HG02763 (cell line): ENCODE results near the gene HDC.

Experiments used
- ATAC-seq: cut with Tn5 transposase; IDR thresholded peaks from one replicate; pipeline ENCODE4 v1.9.1; 2021; ENCODE audit warnings: mild to moderate bottlenecking, moderate library complexity; ENCODE audit not compliant: unreplicated experiment

Gene HDC

DNA sequence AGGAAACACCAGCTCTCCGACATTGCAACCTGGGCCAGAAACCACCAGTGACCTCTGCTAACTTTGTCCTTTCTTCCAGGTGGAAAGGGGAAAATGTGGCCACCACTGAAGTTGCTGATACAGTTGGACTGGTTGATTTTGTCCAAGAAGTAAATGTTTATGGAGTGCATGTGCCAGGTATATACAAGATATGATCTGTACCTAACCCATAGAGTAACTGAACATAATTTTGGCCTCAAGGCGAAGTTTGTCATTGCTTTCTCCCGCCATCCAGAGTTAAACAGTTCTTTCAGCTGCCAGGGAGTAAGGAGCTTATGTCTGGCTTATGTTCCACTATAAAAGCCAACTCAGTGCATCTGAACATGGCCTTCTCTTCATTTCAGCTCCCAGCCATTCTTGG, 36.7 kb downstream of the HDC start:
- no peak for ATAC-seq

DNA sequence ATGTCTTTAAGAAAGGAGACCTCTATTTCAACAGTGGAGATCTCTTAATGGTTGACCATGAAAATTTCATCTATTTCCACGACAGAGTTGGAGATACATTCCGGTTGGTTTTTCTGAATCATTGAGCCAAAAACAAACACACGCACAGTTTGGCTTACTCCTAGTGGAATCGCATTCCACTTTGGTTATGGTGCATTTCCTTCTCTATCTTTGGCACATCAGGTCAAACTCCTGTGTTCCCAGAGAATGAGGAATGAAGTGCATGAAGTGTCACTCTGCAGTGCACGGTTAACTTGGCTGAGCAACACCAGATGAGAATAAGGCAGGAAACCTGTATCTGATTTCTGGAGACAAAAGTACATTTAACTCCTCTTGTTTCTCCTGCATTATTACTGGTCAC, 38.5 kb downstream of the HDC start:
- no peak for ATAC-seq

DNA sequence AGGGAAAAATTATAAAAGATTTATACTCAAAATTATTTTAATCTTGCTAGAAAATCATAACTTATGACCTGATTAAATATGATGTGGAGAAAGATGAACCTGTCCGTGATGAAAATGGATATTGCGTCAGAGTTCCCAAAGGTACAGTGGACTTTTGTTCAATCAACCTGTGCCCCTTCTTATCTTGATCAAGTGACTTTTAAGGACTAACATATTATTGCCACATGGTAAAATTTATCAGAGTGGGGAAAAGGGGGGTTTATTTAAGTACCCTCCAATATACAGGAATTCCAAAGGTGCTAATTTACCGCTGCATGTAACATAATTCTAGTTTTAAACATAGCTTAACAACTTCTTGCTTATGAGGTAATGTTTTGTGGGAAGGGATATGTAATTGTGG, 39.6 kb downstream of the HDC start:
- ATAC-seq = no peak

DNA sequence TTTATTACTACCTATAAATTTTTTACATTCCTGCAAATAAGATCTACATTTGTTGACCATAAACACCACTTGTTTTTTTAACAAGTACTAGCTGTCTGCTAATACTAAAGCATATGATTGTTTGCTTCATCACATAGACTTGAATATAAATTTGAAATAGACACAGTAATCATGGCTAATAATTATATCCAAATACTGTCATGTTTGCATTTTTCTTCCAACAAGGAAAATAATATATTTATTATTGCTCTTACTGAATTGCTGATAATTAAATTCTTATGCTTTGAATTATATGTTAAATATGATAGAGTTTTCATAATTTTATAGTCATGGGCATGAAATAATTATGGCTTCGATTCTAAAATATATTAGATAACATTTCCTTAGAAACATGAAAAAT, 40.5 kb downstream of the HDC start:
- no peak for ATAC-seq

DNA sequence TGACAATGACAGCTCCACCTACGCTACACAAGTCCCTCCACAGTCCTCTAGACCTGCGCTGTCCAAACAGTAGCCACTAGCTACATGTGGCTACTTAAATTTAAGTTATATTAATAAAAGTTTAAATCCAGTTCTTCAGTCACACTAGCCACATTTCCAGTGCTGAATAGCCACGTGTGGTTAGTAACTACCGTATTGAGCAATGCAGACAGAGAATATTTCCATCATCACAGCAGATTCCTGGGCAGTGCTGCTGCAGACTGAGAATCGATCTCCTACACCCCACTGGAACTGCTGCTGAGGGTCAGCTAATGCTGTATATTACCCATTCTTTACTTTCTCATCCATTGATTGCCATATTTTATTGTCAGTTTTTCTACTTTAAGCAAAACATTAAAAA, 40.9 kb downstream of the HDC start:
- ATAC-seq = no peak

DNA sequence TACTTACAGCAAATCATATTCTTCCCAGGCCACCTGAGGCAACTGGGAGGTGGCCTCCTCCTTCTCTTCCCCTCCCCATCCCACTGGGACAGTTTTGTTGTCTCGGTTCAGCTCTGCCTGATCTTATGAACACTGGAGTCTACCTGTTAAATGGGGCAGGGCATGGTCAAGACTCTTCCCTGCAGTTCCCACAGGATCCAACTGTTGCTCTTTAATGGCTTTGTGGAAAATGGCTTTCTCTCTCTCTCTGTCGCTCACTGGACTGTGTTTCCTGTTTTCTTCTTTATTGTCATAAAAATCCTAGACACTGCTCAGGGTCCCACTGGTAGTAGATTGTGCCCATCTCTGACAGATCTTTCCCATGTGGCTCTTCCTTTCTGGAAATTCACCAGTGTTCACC, 43.3 kb downstream of the HDC start:
- ATAC-seq = no peak

DNA sequence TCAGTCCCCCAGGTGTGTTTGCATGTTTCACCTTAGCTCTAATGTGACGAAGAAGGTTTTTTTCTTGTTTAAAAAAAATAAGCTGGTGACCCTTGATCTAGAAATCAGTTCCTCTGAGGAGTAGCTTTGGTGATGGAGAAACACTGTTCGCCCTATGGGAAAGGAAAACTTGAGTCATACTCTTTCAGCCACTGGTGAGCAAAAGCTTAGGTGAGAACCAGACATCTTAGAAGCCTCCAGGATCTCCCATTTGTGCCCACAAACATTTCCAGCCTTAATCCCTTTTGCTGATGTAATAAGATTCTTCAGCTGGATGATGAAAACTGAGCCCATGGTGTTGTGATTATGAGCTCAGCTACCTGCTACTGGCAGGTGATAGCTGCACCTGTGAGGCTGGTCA, 45.7 kb downstream of the HDC start:
- ATAC-seq = no peak

DNA sequence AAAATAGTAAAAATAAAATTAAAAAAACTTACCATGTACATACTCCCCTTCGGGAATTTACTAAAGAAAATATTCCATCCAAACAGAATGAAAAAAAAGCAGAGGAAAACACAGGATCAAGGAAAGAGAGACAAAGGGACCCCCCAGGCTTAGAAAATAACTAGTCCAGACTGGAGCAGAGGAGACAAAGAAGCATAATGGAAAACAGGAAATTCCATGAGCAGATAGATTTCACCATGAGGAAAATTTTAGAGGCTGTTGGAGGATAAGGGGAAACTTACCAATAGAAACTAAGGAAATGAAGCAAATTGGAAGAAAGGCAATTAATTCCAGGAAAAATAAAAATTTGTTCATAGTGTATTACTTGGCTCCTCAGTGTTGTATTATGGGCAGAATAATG, 46.8 kb downstream of the HDC start:
- no peak for ATAC-seq

DNA sequence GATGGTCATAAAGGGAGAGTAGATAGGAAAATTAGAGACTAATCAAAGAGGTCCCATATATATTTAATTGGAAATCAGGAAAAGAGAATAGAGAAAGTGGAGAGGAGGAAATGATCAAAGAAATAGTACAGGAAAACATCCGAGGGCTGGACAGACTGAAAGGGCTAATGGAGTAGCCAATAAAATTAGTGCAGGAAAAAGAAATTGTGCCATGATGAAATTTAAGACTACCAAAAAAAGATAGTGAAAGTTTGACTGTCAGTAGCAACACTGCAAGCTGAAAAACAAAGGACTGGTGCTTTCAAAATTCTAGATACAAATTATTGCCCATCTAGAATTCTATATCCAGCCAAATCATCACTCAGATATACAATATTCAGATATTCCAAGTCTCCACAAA, 47.2 kb downstream of the HDC start:
- ATAC-seq = no peak

DNA sequence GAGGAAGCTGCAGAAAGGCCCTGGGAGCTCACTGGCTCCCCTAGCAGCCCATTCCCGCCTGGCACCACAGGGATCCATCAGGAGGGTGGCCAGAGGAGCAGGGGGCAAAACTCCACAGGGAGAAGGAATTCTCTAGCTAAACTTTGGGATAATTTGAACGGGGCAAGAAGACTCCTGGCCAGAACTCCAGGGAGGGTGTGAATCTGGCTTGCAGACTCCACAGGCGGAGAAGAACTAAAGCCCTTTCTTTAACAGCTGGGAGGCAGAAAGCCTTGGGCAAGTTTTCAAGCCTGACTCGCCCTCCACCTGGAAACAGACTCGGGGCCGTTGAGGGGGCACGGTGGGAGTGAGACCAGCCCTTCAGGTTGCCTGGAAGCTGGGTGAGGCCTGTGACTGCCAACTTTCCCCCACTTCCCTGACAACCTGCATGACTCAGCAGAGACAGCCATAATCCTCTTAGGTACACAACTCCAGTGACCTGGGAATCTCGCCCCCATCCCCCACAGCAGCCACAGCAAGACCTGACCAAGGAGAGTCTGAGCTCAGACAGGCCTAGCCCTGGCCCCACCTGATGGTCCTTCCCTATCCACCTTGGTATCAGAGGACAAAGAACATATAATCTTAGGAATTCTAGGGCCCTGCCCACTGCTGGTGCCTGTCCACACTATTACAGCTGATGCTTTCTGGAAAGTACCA, 54.9 kb downstream of the HDC start:
- no peak for ATAC-seq

DNA sequence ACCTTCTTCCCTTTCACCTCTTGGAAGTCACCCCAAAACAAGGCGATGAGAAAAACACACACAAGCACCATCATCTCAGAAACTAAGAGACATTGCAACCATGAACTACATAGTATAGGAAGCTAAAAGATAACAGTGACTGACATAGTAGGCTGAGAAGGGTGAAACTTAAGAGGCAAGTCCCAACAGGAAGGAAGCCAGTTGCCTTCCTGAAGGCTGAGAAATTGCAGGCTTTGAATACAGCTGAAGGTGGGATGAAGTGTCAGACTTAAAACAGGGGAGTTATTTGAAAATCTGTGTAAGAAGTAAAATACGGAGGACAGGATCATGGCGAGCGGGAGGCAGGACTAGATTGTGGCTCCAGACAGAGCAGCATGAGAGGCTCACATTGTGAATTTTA, 55.7 kb downstream of the HDC start:
- no peak for ATAC-seq

DNA sequence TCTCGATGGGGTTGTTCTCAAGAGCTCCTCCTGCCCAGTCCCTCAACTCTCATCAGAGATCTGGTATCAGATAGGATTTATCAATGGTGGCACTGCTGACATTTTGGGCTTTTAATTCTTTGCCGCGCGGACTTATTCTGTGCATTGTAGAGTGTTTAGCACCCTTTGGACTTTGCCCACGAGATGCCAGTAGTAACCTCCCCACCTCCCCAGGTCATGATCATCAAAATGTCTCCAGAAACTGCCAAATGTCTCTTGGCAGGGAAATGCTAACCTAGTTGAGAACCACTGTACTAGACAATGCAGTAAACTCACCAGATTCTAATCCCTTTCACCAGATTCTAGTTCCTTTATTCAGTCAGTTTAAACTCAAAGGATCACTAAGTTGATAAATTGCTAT, 59.5 kb downstream of the HDC start:
- no peak for ATAC-seq

DNA sequence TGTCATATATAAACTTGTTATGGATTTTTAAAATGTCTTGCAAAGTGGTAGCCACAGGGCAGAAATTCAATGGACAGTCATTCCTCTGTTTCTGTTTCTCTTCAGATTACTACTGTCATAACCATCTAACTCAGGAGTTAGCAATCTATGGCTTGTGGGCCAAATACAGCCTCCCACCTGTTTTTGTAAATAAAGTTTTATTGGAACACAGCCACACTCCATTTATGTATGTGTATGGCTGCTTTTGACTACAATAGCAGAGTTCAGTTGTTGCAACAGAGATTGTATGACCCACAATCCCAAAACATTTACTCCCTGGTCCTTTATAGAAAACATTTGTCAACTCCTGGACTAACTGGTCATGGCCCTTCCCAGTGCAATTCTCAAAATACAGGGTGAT, 63.5 kb downstream of the HDC start:
- ATAC-seq = no peak

DNA sequence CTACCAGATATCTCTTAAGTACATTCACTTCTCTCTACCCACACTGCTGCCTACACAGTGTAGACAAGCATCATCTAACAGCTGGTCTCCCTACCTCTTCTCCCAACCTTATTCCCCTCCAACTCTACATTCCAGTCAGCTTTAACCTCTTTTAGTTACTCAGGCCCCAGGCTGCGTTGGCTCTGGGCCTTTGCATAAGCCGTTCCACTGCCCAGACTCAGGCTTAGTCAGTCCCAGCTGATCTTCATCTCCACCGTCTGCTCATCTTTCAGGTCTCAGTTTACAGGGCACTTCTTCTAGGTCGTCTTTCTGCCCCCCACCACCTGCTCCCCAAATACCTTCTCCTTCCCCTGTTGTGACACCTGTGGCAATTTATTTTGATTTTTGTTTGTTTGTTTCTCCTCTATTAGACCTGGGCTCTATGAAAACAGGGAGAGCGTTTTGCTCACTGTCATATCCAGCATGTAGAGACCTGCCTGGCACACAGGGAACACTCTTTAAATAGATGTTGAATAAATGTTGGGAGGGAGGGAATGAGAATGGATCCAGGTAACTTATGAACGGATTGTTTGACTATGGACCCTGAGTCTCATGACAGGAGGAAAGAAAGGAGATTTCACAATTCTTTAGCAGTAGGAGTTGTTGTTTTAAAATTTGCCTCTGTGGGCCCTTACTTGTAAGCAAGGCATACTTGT, 72.5 kb downstream of the HDC start:
- no peak for ATAC-seq

DNA sequence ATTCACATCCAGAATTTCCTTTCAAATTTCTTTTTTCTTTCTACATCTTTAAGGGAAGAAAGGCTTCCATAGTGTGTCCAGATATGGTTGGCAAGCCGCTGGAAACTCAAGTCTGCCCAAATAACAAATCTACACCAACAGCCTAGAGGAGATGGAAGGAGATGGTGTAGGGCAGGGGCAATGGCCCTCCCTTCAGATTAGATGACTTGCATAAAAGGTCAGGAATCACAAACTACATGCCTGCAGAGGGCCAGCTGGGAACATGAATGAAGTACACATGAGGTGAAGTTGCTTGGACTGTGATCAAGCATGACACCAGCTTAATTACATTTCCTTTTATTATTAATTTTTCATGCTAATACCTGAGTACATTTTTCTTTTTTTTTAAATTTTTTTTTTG, 73.4 kb downstream of the HDC start:
- no peak for ATAC-seq
